HG03378 (cell line): ENCODE results near the gene GALR2.

Experiments used
- ATAC-seq: cut with Tn5 transposase; IDR thresholded peaks from one replicate; pipeline ENCODE4 v1.9.1; 2021; ENCODE audit warnings: mild to moderate bottlenecking, moderate library complexity; ENCODE audit not compliant: unreplicated experiment

GALR2 gene

DNA sequence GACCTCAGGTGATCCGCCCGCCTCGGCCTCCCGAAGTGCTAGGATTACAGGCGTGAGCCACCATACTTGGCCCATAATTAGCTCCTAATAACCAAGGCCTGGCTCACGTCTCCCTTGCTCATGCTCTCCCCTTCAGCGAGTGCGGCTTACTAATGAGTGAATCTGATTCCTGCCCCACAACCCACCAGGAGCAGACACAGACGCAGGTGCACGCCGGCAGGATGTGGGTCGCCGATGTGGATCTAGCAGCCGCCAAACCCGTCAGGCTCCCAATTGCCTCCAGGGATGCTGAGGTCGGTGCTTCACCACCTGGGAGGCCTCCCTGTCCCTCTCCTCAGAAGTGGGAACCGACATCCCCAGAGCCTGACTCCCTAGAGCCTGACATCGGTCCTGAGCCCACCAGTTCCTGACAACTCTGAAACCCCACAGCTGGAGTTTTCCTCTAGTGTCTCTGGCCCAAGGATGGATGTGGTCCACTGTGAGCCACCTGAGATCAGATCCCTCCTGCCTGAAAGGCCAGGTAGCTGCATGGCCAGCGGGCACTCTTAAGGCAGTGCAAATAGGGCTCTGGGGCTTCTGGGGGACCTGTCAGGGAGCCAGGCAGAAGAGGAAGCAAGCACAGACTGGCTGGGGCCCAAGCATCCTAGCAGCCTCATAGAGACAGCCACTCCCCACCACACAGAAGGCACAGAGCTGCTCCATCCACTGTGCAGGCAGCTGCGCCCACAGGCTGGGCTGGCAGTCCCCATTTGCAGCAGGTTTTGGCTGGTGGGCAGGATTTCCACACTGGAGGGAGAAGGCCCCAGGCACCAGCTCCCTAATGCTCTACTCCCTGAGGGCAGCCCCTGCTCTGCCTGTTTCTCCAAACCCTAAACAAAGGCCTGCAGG, 18.2 kb downstream of the GALR2 start:
- no peak for ATAC-seq

GRCh38 chr17:76094046-76094445, 19.5 kb downstream of the GALR2 start:
- no peak for ATAC-seq

DNA sequence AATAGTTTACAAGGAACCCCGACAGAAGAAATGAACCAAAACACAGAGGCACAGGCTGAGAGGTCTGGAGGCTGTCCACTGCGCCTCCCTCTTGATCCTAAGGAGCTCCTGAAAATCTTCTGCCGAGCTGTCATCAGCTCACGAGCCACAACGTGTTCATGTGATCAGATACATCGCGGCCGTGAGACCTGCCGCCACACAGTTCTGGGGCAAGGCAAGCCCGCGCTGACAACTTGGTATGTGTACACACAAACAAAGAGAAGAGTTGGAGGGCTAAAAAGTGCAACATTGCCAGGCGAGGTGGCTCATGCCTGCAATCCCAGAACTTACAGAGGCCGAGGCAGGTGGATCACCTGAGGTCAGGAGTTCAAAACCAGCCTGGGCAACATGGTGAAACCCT, 21.4 kb downstream of the GALR2 start:
- no peak for ATAC-seq

DNA sequence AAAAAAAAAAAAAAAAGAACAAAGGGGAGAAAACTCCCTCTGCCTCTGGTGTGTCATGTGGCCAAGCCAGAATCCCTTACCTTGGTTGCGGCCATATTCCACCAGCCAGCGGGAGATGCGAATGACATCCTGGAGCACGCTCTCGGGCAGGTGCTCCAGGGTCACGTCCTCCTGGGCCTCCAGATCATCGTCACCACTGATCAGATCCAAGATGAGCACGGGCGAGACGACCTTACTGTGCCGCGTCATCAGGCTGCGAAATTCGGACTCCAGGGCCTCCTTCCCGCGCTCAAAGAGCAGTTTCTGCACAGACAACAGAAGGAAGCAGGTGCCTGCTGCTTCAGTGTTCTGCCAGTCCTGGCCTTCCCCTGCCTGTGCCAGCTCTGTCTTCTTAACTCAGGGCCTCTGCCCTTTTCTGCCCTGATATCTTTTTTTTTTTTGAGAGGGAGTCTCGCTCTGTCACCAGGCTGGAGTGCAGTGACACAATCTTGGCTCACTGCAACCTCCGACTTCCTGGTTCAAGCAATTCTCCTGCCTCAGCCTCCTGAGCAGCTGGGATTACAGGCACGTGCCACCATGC, 23.2 kb downstream of the GALR2 start:
- ATAC-seq, result no peak

GRCh38 chr17:76102944-76103273, 28.3 kb downstream of the GALR2 start:
- ATAC-seq, result no peak

GRCh38 chr17:76103274-76104139, 28.9 kb downstream of the GALR2 start, which contains the start of gene EXOC7:
Gene EXOC7 (minus strand): TSS chr17:76103787. CDS start chr17:76103692, 95 bp downstream.
- peak; percentile 66 for ATAC-seq

DNA sequence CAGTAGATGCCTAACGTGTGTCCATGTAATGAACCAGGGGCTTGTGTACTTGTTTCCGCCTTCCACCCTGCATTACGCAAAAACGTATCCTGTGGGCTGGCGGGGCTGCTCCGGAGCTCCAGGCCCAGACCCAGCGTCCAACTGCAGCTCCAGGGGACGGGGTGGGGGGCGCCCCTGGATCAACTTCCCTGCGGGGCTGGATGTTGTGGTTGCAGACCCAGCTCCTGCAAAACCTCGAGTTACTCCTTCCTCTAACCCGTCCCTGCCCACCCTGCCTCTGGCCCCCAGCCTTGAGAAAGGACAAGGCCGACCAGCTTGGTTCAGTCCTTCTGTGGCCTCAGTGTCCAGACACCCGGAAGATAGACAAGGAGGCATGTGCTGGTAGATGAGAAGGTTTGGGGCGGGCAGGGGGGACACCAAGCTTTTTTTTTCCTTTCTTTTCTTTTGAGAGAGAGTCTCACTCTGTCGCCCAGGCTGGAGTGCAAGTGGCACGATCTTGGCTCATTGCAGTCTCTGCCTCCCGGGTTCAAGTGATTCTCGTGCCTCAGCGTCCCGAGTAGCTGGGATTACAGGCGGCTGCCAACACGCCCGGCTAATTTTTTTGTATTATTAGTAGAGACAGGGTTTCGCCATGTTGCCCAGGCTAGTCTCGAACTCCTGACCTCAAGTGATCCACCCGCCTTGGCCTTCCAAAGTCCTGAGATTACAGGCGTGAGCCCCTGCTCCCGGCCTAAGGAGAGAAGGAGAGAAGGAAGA, 29.7 kb downstream of the GALR2 start:
- ATAC-seq, result no peak

DNA sequence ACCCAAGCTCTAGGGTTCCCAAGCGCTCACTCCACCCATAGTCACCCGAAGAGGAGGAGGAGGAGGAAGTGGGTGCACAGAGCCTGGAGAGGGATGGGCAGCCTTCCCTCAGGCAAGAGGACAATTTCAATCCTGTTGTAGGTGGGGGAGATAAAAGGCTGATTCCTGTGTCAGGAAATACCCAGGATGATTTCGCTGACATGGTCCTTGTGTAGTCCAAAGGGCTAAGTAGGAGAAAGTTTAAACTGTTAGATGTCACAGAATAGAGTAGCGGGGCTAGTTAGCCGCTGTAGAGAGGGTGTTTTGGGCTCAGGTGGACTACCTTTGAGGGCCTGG, 30.3 kb downstream of the GALR2 start:
- ATAC-seq, result no peak

- no peak for ATAC-seq
Observed at GRCh38 chr17:76106703-76107102, 32.1 kb downstream of the GALR2 start.

DNA sequence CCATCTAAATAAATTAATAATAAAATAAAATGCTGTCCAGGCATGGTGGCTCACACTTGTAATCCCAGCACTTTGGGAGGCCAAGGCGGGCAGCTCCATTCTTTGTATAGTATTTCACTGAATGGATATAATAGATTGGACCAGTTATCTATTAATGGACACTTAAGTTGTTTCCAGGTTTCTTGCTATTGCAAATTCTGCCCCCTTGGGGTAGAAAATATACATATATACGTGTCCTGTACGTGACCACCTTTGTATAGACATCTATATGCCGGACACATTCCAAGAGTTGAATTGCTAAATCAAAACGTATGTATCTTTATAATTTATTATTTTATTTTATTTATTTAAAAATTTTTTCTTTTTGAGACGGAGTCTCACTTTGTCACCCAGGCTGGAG, 32.9 kb downstream of the GALR2 start:
- no peak for ATAC-seq

DNA sequence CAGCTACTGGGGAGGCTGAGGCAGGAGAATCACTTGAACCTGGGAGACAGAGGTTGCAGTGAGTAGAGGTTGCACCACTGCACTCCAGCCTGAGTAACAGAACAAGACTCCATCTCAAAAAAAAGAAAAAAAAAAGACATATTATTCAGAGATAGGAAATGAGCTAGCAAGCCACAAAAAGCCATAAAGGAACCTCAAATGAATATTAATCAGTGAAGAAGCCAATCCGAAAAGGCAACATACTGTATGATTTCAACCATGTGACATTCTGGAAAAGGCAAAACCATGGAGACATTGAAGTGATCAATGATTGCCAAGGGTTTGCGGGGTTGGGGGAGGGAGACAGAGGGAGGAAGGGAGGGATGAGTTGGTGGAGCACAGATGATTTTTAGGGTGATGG, 37.4 kb downstream of the GALR2 start:
- ATAC-seq, result no peak

DNA sequence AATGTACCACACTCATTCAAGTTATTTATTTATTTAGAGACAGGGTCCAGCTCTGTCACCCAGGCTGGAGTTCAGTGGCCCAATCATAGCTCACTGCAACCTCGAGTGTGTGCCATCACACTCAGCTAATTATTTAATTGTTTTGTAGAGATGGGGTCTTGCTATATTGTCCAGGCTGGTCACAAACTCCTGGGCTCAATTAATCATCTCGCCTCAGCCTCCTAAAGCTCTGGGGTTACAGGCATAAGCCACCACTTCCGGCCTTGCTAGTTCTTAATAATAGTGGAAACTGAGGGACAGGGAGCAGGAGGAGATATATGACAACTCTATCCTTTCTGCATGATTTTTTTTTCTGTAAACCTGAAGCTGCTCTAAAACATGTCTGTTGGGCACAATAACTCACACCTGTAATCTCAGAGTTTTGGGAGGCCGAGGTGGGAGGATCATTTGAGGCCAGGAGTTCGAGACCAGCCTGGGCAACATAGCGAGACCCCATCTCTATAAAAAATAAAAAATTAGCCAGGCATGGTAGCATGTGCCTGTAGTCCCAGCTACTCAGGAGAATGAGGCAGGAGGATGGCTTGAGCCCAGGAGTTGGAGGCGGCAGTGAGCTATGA, 40.7 kb downstream of the GALR2 start:
- ATAC-seq, result no peak

DNA sequence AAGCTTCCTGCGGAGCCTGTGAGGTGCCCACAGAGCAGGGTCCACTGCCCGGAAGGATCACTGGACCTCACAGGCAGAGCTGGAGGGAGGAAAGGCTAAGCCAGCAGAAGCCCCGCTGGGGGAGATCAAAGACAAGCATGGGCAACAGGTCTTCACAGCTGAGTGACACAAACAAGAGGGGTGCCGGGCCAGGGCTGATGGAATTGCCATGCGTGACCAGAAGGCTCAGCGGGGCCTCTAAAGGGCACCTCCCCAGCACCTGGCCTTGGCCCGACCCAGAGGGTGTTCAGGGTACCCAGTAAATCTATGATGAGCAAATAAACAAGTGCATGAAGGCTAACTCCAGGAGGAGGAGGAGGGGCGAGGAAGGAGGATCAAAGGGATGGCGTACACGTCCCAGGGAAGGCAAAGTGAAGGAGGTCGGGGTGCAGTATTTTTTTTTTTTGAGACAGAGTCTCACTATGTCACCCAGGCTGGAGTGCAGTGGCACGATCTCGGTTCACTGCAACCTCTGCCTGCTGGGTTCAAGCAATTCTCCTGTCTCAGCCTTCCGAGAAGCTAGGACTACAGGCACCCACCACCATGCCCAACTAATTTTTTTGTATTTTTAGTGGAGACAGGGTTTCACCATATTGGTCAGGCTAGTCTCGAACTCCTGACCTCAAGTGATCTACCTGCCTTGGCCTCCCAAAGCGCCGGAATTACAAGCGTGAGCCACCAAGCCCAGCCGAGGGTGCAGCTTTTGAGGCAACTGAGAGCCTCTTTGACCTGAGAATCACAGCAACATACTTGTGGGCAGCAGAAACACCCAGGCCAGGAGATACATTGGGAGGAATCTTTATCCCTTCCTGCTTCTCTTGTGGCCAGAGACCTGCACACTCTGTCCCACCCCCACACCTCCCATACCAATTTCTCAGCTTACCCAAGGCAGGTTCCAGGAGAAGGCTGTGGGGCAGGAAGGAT, 45.1 kb downstream of the GALR2 start:
- no peak for ATAC-seq

DNA sequence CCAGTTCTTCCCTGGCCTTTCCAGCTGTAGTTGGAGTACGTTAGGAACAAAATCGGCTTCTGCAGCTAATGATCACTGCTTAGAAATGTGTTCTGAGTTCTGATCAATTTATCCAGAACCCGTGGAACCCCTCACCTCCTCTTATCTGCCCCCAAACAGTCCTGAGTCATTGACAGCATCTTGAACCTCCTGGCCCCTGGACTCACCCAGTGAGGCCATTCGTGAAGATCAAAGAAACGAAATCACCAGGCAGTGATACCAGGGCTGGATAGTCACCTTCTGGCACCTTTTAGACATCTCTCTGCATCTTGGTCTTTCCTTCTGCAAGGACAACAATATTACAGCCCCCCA, 46.1 kb downstream of the GALR2 start:
- no peak for ATAC-seq

GRCh38 chr17:76121932-76122430, 47.4 kb downstream of the GALR2 start:
- no peak for ATAC-seq

- ATAC-seq, result no peak
Observed at GRCh38 chr17:76122431-76123190, 48.0 kb downstream of the GALR2 start.

DNA sequence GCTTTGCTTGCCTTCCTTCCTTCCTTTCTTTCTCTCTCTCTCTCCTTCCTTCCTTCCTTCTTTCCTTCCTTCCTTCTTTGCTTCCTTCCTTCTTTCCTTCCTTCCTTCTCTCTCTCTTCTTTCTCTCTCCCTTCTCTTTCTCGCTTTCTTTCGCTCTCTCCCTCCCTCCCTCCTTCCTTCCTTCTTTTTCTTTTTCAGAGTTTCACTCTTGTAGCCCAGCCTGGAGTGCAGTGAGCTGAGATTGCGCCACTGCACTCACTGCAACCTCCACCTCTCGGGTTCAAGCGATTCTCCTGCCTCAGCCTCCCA, 48.6 kb downstream of the GALR2 start:
- no peak for ATAC-seq

DNA sequence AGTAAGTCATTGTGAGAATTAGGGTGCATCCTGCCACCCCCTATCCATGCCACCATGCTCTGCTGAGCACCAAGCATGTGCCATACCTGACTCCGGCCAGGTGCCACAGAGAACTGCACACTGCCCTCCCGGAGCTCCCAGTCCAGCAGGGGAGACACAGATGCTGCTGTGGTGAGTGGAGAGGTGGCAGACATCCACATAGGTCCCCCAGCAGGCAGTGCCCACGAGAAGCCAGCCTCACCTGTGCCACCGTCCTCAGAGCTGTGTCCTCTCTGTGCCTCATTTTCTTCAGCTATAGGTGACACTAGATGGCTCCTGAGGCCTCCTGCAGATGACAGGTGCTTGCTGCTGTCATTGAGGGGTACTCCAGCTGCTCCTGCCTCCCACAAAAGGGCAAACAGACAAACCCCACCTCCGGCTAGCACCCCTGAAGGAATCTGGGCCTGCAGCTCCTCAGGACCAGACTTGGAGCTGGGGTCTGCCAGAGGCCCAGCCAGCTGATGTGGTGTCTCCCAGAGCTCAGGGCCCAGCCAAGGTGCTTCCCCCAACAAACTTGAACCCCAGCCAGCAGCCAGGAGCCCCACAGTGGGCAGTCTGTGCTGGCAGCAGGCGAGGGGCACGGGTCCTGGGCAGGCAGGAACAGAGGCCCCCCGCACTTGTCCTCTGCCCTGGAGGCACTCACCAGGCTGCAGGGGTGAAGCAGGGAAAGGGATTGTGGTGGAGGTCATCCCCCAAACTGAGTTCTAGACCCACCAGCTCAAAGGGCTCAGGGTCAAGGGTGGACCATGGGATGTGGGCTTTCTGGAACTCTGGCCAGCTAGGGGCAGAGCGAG, 49.4 kb downstream of the GALR2 start:
- no peak for ATAC-seq
